K562 (cell line): ENCODE data around the gene H2AZ2. TPM values are rescaled to one million over a fixed set of nuclear protein-coding genes. Genes with fewer than 3 reads are reported as not detected.

Source experiments
- ATAC-seq: fragments of 200-7000 bp; cut with Tn5 transposase; 3 replicates; pipeline ENCODE4 v1.9.1; 2020; ENCODE audit warnings: moderate library complexity
- BruUV-seq: library from RNA; stranded (reverse); fragments of 400-500 nt; replicated peaks from 2 replicates; lab custom pipeline; 2021; lab: Mats Ljungman, UMichigan
- CTCF ChIA-PET: fragments of 300-600 bp; formaldehyde crosslinking; extraction: SDS; loops from one replicate; lab custom pipeline; 2021; ENCODE audit warnings: low intra/inter-chr PET ratio; lab: Yijun Ruan, JAX
- POLR2A ChIA-PET: fragments of 300-600, 350-650 bp; sonication (Branson Sonifier 250); formaldehyde crosslinking; extraction: SDS; loops from one replicate; lab custom pipeline; 2021; ENCODE audit warnings: antibody characterized with exemption, inconsistent platforms; lab: Yijun Ruan, JAX
- DNase-seq, 4 experiments: peaks; one replicate each; pipeline versions ENCODE4 v3.0.0 to v3.0.0-alpha.2; 2011 to 2018; ENCODE audit warnings: low spot score in 3 of 4, mixed read lengths in 3 of 4; ENCODE audit errors: extremely low read depth in 1 of 4
- FAIRE-seq: peaks from 2 replicates; lab custom pipeline; 2011; peaks lifted over from hg19 to GRCh38; lab: Jason Lieb, UNC
- H2AFZ ChIP-seq: 2 replicates; pipeline ENCODE4 v1.6.0; 2011; ENCODE audit warnings: low read depth, low read length, control low read depth, inconsistent platforms
- H3K27ac ChIP-seq: fragments of 200-600 bp; 3 replicates; pipeline ENCODE4 v1.8.0; 2011; ENCODE audit warnings: low read depth, mild to moderate bottlenecking, control low read depth, inconsistent platforms, low read length, moderate library complexity, mixed read lengths; ENCODE audit errors: extremely low read depth
- H3K27me3 ChIP-seq, 2 experiments: fragments of 300-600 bp in 1 of 2; 2 replicates in 1 of 2; 3 replicates in 1 of 2; pipeline versions ENCODE4 v1.6.0 to v1.8.0; 2011; ENCODE audit warnings: inconsistent platforms in 2 of 2, low read length in 2 of 2, mild to moderate bottlenecking in 1 of 2, mixed read lengths in 1 of 2, moderate library complexity in 1 of 2; ENCODE audit not compliant: control insufficient read depth in 2 of 2, insufficient read depth in 2 of 2
- H3K36me3 ChIP-seq: fragments of 300-600 bp; 3 replicates; pipeline ENCODE4 v1.8.0; 2011; ENCODE audit warnings: mild to moderate bottlenecking, low read length, inconsistent platforms; ENCODE audit not compliant: control insufficient read depth, insufficient read depth
- H3K4me1 ChIP-seq, 2 experiments: fragments of 200-600 bp in 1 of 2; replicated peaks in 1 of 2; 2 replicates in 1 of 2; 3 replicates in 1 of 2; pipeline versions ENCODE4 v1.5.1 to v1.8.0; 2011; ENCODE audit warnings: inconsistent platforms in 2 of 2, low read length in 2 of 2, mild to moderate bottlenecking in 1 of 2, mixed read lengths in 1 of 2, moderate library complexity in 1 of 2; ENCODE audit not compliant: control insufficient read depth in 2 of 2, insufficient read depth in 2 of 2
- H3K4me2 ChIP-seq: 2 replicates; pipeline ENCODE4 v1.6.1; 2011; ENCODE audit warnings: low read length, control low read depth, inconsistent platforms, mixed read lengths; ENCODE audit not compliant: insufficient read depth
- H3K4me3 ChIP-seq: fragments of 200-600 bp; sonication (generic), shearing (Covaris generic); 2 replicates; pipeline ENCODE4 v1.5.1; 2016; ENCODE audit warnings: control low read depth, inconsistent platforms
- H3K79me2 ChIP-seq: fragments of 200-600 bp; 3 replicates; pipeline ENCODE4 v1.8.0; 2011; ENCODE audit warnings: low read length, inconsistent platforms; ENCODE audit not compliant: control insufficient read depth, insufficient read depth
- H3K9ac ChIP-seq, 2 experiments: 2 replicates each; pipeline versions ENCODE4 v1.6.0 to v1.6.1; 2011; ENCODE audit warnings: low read depth in 2 of 2, low read length in 2 of 2, control low read depth in 1 of 2, inconsistent platforms in 1 of 2, mild to moderate bottlenecking in 1 of 2, mixed read lengths in 1 of 2; ENCODE audit not compliant: insufficient read depth in 1 of 2
- H3K9me1 ChIP-seq: one replicate; pipeline ENCODE4 v1.6.0; 2011; ENCODE audit warnings: inconsistent platforms, mild to moderate bottlenecking, low read length, moderate library complexity; ENCODE audit not compliant: control insufficient read depth, insufficient read depth
- H3K9me3 ChIP-seq: replicated peaks from 2 replicates; pipeline ENCODE4 v1.5.1; 2011; ENCODE audit warnings: low read depth, low read length, inconsistent platforms; ENCODE audit not compliant: control insufficient read depth, insufficient read depth
- H4K20me1 ChIP-seq: replicated peaks from 2 replicates; pipeline ENCODE4 v1.6.1; 2011; ENCODE audit warnings: low read length, inconsistent platforms, mixed read lengths; ENCODE audit not compliant: control insufficient read depth, insufficient read depth
- CBX2 ChIP-seq: fragments of 200-600 bp; sonication (generic); IDR thresholded peaks from one replicate; pipeline ENCODE4 v1.6.1; 2012; ENCODE audit warnings: mild to moderate bottlenecking, low read length, inconsistent platforms; ENCODE audit not compliant: insufficient read depth, poor library complexity, severe bottlenecking
- CBX5 ChIP-seq: IDR thresholded peaks from 2 replicates; pipeline ENCODE4 v1.6.1; 2014; ENCODE audit warnings: low read depth, borderline replicate concordance
- DMBX1 ChIP-seq: fragments of 250-450 bp; sonication (Bioruptor Pico); IDR thresholded peaks from 2 replicates; pipeline ENCODE4 v1.8.0; 2022; ENCODE audit warnings: inconsistent platforms, mild to moderate bottlenecking, moderate library complexity, borderline replicate concordance
- HNRNPK ChIP-seq: fragments of 200-400 bp; formaldehyde crosslinking; IDR thresholded peaks from one replicate; pipeline ENCODE4 v1.6.1; 2018; ENCODE audit warnings: mild to moderate bottlenecking, low read depth, low read length; ENCODE audit not compliant: poor library complexity, severe bottlenecking
- NR0B1 ChIP-seq: fragments of 450-650 bp; IDR thresholded peaks from one replicate; pipeline ENCODE4 v1.6.1; 2018; ENCODE audit warnings: mild to moderate bottlenecking, moderate library complexity; ENCODE audit not compliant: partially characterized antibody
- RB1 ChIP-seq: fragments of 450-650 bp; IDR thresholded peaks from 2 replicates; pipeline ENCODE4 v1.6.1; 2017; ENCODE audit warnings: low read depth, mild to moderate bottlenecking
- SPI1 ChIP-seq: IDR thresholded peaks from 2 replicates; pipeline ENCODE4 v1.6.1; 2011; ENCODE audit warnings: low read depth, low read length, control low read depth, borderline replicate concordance
- ZNF511 ChIP-seq: sonication (generic); formaldehyde crosslinking; IDR thresholded peaks from 2 replicates; pipeline ENCODE4 v1.8.0; 2022; ENCODE audit warnings: mild to moderate bottlenecking, missing genetic modification reagents
- ZNF785 ChIP-seq: fragments of 250-450 bp; sonication (Bioruptor Pico); IDR thresholded peaks from 2 replicates; pipeline ENCODE4 v1.4.0; 2020; ENCODE audit warnings: mild to moderate bottlenecking
- WGBS: fragments of 100-300 bp; shearing (Covaris generic); methylation state at CpG from one replicate; pipeline ENCODE4 v1.1.6; 2016; ENCODE audit warnings: low coverage, mixed read lengths; ENCODE audit not compliant: insufficient coverage; ENCODE audit errors: missing lambda C conversion rate; 5-methylcytosine and 5-hydroxymethylcytosine counted together
- in situ Hi-C: fragments of 300-500 bp; cut with MboI; formaldehyde crosslinking; loops from 4 replicates; pipeline ENCODE4 v1.15.0; 2018; ENCODE audit warnings: inconsistent platforms, mixed read lengths
- intact Hi-C: fragments of 100-400 bp; cut with micrococcal nuclease; formaldehyde crosslinking; loops from 2 replicates; pipeline ENCODE4 v1.14.2; 2022
- polyA plus RNA-seq, 8 experiments: library from polyadenylated mRNA; depleted of rRNA in 4 of 8; stranded (reverse) in 5 of 8; unstranded in 3 of 8; fragments of >200 nt; fragmentation: Nextera tagmentation in 2 of 8; fragmentation: Illumina TruSeq in 1 of 8; extraction: Ambion mirVana in 2 of 8; extraction: Trizol in 1 of 8; gene quantifications; 2 replicates each; pipeline versions ENCODE4 v1.2.1 to v1.2.3, GENCODE V29; 2011 to 2014; ENCODE audit warnings: inconsistent platforms in 1 of 8, missing spikeins in 1 of 8
- total RNA-seq, 7 experiments: library from RNA; depleted of rRNA in 6 of 7; stranded (reverse); fragments of >200 nt in 6 of 7; fragmentation: Illumina TruSeq in 2 of 7; extraction: Trizol in 2 of 7; gene quantifications; 2 replicates each; pipeline versions ENCODE4 v1.2.1 to v1.2.3, GENCODE V29; 2011 to 2021; ENCODE audit warnings: low replicate concordance in 1 of 7

The H2AZ2 gene
- total and polyA plus RNA-seq, 9 of the 15 experiments (the other 6 are each of a cell fraction or from before 2014, with no cell fraction given), result 105 to 382 (median 286) TPM

DNA sequence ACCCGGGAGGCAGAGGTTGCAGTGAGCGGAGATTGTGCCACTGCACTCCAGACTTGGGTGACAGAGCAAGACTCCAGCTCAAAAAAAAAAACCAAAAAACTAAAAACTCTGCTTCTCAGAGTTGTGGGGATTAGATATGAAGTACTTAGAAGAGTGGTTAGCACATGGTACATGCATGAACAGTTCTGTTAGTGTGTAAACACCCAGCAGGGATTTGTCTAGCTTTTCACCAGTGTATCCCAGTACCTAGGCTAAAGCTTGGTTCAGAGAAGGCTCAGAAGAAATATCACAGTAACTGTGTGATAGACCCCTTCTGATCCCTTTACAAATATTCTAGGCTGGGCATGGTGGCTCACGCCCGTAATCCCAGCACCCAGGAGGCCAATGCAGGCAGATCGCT is 41.9 kb downstream of the H2AZ2 start:
- H3K36me3 ChIP-seq, result peaks cover 27% of the 10 kb centered on the region
- H3K4me2 ChIP-seq, result no peak overlapping the region
- WGBS, result 63% methylated on average over 5 of the region's 5 CpGs
- H3K9me3 ChIP-seq, result no peaks in the 10 kb centered on the region
- H3K9me1 ChIP-seq, result no peaks in the 10 kb centered on the region
- ChIA-PET POLR2A (interaction anchor here (0.6 to 1.3 kb wide), 3 partner anchors 11 to 227 kb away, joined by 3 to 4 read pairs (median 3); no protein-coding TSS in a partner anchor), CTCF (no interaction called here)
- BruUV-seq, result no TSS peak
- TF ChIP-seq CBX5 (no peak), HNRNPK (no peak), ZNF511 (CRISPR knock-in tag) (no peak), ZNF785 (CRISPR knock-in tag) (no peak), SPI1 (no peak), DMBX1 (no peak), RB1 (no peak), CBX2 (no peak), NR0B1 (no peak)
- no peaks in the 10 kb centered on the region for H3K27me3 ChIP-seq
- H2AFZ ChIP-seq, result no peak overlapping the region
- ATAC-seq (no peak), FAIRE-seq (no peak), DNase-seq (no peak)
- in situ Hi-C loops, result no loop called here
- intact Hi-C loops, result no loop called here
- H3K4me3 ChIP-seq, result no peak overlapping the region
- H3K9ac ChIP-seq, result no peak overlapping the region
- H4K20me1 ChIP-seq, result peaks cover 5% of the 10 kb centered on the region; the same call in 1 of the 2 replicates
- H3K79me2 ChIP-seq, result peaks cover 3% of the 10 kb centered on the region; the same call in 1 of the 3 replicates
- peaks cover 0 to 2% of the 10 kb centered on the region in 2 experiments; a peak in 3 of 5 replicates for H3K4me1 ChIP-seq
- H3K27ac ChIP-seq, result no peak overlapping the region
